NCI-H748 (cell line): ENCODE results near the gene CSTA.
"Not testable (repeated sequence)": the region's sequence is repeated elsewhere in the genome, so short reads cannot be mapped to it uniquely, and the experiment has no call there.

Source experiments
- DNase-seq: peaks from one replicate; lab custom pipeline; 2025; ENCODE audit not compliant: unreplicated experiment; lab: John Stamatoyannopoulos, UW

Gene CSTA

DNA sequence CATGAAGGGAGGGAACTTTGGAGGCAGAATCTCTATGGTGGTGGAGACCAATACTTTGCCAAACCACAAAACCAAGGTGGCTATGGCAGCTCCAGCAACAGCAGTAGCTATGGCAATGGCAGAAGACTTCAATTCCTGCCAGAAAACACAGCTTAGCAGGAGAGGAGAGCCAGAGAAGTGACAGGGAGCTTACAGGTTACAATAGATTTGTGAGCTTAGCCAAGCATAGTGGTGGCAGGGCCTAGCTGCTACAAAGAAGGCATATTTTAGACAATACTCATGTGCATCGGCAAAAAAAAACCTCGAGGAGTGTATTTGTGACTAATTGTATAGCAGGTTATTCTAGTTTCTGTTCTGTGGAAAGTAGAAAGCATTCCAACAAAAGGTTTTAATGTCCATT is 6.4 kb upstream of the CSTA start:
- DNase-seq: no peak

DNA sequence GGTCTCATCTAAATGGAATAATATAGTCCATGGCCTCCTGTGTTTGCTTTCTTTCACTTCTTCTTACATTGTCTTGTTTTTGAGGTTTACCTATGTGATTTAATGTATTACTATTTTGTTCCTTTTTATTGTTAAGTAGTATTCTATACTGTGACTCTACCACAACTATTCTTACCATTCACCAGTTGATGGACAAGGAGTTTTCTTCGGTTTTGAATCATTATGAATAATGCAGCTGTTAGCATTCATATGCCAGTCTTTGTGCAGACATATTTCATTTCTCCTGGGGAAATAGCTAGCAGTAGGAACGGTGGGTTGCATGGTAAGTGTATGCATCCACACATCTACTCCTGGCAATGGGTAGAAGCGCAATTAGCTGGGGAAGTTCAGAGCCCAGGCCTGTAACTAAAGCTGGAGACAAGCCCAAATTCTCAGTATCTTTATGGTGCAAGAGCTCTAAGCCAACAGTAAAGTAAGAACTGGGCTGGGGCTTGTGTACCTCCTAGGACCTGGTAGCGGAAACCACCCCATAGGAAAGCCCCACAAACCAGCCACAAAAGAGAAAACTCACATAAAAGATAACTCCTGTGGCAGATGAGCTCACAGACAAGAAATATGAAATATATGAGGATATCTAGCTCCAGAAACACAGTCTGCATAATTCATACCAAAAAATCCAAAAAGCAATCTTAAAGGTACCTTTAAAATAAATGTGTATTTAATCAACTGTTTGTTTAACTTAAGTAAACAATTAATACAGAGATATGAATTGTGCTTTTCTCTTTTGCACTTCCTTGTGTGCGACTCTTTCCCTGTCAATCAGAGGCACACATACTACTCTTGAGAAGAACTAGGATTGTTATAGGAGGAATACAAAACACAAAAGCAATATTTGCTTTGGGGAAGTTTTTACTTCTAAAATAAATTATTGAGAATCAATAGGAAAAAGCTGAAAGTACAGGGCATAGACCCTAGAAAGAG is 2.7 kb upstream of the CSTA start:
- DNase-seq: no peak

DNA sequence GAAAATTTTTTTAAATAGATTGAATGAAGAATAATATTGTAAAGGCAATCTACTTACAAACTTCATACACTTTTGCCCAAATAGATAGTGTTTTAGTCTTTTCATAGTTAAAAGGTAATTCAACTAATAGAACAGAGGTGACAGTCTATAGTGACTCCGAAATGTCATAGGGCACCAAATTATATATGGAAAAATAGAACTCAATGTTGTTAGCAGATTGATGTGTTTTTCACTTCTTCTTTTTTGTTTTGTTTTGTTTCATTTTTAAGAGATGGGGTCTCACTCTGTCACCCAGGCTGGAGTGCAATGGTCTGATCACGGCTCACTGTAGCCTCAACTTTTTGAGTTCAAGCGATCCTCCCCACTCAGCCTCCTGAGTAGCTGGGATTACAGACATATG is 721 bp downstream of the CSTA start:
- DNase-seq: no peak

DNA sequence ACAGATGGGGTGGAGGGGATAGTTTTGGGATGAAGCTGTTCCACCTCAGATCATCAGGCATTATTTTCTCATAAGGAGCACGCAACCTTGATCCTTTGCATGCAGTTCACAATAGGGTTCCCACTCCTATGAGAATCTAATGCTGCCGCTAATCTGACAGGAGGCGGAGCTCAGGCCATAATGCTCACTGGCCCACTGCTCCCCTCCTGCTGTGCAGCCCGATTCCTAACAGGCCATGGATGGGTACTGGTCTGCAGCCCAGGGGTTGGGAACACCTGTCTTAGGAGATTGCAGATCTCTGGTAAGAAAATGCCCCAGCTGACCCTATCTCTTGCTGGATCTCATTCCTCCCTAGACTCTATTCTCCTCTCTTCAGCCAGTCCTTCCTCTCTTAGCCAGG is 6.8 kb downstream of the CSTA start:
- no peak for DNase-seq

DNA sequence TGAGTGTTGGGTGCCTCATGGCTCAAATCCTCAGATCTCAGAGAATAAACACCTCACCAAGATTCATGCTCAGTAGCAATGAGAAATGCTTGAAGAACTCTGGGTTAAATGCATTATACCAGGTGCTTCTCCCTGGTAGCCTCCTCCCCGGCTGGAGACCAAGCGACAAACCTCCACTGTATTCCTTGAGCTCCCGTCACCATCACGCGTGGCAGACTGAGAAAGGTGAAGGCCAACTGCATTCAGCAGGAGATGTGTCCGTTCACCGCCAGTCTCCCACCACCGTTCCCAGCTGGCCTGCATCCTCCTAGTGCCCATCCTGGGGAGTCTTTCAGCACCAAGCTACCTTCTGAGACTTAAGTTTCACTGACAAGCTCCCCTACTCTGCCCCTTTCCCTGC is 7.5 kb downstream of the CSTA start:
- no peak for DNase-seq

DNA sequence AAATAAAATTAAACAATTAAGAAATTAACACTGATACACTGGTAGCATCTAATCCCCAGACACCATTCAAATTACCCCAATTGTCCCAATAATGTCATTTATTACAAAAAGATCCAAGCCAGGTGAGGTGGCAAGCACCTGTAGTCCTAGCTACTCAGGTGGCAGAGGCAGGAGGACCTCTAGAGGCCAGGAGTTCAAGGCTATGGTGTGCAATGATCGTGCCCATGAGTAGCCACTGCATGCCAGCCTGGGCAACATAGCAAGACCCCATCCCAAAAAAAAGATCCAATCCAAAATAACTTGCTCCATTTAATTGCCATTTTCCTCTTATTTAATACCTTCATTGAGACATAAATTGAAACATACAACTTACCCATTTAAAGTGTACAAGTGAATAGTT is 17.8 kb downstream of the CSTA start:
- DNase-seq: no peak

DNA sequence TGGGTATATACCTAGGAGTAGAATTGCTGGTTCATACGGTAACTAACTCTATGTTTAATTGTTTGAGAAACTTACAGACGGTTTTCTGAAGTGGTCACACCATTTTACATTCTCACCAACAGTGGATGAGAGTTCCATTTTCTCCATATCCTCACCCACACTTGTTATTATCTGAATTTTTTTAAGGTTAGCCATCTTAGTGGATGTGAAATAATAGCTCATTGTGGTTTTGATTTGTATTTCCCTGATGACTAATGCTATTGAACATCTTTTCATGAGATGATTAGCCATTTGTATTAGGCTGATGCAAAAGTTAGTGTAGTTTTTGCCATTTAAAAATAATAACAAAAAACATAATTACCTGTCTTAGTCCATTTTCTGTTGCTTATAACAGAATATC is 18.6 kb downstream of the CSTA start:
- DNase-seq: no peak

DNA sequence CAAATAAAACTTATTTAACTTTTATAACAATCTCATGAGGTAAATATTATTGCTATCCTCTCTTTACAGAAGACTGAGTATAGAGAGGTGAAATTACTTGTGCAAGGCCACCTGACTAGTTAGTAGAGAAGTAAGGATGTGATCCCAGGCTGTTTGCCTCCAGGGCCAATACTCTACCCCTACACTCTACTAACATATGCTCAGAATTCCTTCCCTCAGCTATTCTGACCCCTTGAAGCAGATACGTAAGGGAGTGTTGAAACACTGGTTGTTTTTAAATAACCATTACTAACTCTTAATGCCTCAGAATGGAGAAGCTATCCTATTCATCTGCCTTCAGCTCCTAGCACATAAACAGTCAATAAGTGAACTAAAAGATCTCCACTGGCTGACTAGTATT is 24.1 kb downstream of the CSTA start:
- no peak for DNase-seq

DNA sequence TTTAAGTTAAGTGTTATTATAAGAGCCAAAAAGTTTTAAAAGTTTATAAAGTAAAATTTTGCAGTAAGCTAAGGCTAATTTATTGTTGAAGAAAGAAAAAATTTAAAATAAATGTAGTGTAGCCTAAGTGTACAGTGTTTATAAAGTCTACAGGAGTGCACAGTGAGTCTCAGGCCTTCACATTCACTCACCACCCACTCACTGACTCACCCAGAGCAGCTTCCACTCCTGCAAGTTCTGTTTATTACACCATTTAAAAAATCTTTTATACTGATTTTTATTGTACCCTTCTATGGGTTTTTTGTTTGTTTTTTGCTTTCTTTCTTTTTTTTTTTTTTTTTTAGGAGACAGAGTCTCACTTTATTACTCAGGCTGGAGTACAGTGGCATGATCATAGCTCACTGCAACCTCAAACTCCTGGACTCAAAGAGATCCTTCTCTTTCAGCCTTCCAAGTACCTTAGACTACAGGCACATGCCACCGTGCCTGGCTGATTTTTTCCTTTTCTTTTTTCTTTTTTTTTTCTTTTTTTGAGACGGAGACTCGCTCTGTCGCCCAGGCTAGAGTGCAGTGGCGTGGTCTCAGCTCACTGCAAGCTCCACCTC is 25.9 kb downstream of the CSTA start:
- no peak for DNase-seq

DNA sequence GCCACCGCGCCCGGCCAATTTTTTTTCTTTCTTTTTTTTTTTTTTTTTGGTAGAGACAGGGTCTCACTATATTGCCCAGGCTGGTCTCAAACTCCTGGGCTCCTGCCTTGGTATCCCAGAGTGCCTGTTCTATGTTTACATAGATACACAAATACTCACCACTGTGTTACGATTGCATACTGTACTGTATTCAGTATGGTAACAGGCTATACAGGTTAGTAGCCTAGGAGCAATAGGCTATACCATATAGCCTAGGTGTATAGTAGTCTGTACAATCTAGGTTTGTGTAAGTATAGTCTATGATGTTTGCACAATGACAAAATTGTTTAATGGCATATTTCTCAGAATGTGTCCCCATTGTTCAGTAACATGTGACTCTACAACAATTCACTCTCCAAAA is 26.6 kb downstream of the CSTA start:
- peak; percentile 1 for DNase-seq

DNA sequence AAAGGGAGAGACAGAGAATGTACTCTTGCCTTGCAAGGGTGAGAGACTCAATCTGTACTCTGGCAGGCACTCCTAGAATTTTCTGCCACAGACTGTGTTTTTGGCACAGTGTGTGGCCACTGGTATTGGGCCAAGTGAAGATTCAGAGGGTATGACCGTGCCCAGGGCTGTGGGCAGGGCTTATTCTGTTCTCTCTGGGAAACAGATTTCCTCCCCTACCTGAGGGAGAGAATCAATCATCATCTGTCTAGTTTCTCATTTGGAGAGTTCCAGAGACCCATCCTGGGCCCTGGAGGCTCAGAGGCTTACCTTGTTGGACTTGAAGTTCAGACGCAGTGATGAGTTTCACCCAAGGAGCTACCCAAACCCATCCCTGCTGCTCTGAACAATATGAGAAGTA is 28.2 kb downstream of the CSTA start:
- DNase-seq: no peak

DNA sequence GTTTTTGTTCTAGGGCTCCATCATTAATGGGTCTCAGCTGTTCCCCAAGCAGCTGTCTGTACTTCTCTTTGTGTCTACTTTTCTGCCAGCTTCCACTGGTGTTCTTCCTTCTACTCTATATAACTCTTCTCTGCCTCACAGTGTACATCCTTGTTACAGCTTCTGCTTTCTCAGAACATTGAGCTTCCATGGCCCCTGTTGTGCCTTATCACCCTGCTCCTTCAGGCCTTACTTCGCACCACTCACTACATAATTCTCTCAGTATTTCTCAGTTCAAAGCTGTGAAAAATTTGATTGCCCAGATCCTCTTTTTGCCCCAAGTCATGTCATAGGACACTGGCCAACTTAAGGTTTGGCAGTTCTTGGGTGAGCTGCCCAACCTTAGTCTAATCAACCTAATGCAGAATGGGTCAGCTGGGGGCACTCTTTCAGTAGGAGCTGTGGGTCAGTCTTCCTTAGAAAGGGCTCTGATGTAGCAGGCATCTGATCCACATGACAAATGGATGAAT is 28.9 kb downstream of the CSTA start:
- DNase-seq: no peak

DNA sequence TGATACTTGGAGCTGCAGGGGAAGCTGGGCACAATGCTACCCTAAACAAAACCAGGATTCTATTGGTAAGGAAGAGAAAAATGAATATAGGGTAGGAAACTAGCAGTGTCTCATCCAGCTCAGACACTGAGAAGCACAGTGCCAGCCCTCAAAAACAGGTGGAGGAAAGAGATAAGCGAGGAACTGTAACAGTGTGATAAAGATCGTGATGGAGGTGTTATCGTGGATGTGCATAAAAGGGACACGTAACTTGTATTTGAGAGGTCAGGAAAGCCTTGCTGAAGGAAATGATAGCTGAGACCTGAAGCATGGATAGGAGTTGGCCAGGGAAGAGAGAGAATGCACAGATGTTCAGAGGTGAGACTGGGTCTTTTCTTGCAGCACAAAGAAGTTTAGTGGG is 30.6 kb downstream of the CSTA start:
- no peak for DNase-seq

DNA sequence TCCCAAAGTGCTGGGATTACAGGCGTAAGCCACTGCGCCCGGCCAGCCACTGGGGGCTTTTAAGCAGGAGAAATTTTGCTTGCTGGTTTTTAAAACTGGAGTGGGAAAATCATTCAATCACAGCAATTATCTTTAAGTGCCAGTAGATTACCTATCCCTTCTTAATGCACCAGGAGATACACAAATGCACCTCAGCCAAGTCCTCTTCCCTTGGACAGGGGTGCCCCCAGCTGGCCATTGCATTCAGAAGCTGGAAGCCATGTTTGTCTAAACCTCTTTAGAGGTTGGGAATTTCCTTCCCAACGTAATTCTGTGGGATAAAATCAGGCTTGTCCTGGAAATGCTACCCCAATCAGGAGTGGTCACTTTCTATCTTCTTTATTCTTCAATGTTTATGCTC is 31.4 kb downstream of the CSTA start:
- peak; percentile 71 for DNase-seq

DNA sequence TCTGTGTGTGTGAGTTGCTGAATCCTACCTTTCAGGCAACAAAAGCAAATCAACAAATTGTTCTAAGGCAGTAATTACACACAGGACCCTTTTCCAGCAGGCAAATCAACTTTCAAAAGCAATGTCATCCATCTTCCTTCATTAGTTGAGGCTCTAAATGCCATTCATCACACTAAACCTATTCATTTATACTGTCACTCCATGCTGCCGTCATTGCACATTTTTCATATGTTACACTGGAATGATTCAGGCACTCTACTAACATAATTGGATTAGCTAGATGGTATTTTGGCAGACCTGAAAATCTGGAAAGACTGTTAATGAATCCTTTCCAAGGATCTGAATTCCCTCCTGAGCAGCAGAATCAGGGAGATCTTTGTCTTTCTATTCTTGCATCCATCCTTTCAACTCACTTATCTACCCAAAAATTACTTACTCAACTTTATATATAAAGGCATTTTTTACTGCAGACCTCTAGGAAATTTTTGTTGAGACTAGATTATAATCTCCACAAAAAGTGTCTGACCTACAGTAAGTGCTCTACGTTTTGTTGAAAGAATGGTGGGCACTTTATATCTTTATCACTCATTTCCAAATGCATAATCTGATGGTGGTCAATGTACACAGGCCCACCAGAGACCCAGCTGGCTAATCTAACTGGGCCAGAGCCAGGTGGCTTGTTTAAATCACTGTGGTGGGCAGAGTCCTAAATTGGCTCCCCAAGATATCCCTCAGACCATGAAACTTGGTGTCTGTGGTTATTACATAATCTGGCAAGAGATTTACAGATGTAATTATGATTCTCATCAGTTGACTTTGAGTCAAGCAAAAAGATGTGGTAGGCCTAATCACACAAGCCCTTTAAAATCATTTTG is 33.0 kb downstream of the CSTA start:
- no peak for DNase-seq

DNA sequence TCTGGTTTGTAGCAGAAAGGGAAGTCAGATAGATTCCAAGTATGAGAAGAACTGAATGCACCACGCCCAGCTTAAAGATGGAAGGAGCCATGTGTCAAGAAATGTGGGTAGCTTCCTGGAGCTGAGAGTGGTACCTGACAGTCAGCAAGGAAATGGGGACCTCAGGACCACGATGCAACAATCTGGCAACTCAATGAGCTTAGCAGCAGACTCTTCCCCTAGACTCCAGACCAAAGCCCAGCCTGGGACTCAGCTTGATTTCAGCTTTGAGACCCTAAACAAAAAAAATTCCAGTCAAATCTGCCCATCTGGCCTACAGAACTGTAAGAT is 33.6 kb downstream of the CSTA start:
- DNase-seq: no peak

DNA sequence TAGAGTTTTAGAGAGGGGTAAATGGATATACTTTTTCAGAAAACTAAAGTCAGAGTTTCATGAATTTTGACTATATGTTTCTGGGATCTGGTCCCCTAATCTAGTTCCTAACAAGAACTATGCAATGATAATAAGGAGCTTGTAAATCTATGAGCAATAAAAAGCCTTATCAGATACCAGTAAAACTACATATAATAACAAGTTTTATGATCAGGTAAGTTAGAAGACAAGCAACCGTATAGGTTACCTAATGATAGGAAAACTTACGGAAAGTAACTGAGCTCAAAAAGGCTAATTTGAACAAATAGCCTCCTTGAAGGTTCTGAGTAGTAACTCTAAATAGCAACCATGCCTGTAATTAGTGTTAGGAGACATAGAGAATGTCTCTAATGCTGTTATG is 37.0 kb downstream of the CSTA start:
- DNase-seq: no peak

DNA sequence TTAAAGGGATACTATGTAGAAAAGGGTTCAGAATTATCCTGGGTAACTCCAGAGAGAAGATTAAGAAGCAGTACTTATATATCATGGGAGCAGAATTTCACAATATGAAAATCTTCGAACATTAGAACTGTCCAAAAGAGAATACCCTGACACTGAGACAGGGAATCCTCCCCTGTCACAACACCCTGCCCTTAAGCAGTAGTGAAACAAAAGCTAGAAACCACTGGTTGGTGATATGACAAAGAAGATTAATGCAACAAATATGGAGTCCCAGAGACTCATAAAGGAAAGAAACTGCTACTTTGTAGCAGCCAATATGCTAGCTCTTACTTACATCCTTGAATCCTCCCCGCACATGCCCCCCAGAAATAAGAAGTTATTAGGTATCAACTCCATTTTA is 39.4 kb downstream of the CSTA start:
- no peak for DNase-seq

DNA sequence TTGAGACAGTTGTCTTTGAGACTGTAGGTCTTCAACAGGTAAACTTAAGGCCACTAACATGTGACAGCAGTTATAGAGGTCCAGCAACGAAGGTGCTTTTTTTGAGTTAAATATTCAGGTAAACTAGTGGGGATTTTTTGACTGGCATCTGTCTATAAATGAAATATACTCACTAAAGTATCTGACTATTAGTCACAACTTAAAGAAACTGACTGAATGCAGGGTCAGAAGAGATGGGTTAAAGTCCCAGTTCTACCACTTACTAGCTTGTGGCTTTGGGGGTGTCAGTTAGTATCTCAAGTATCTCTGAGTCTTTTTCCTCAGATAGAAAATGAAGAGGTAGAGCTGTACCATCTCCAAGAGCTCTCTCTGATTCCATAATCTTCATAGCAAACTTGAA is 40.0 kb downstream of the CSTA start:
- DNase-seq: no peak

DNA sequence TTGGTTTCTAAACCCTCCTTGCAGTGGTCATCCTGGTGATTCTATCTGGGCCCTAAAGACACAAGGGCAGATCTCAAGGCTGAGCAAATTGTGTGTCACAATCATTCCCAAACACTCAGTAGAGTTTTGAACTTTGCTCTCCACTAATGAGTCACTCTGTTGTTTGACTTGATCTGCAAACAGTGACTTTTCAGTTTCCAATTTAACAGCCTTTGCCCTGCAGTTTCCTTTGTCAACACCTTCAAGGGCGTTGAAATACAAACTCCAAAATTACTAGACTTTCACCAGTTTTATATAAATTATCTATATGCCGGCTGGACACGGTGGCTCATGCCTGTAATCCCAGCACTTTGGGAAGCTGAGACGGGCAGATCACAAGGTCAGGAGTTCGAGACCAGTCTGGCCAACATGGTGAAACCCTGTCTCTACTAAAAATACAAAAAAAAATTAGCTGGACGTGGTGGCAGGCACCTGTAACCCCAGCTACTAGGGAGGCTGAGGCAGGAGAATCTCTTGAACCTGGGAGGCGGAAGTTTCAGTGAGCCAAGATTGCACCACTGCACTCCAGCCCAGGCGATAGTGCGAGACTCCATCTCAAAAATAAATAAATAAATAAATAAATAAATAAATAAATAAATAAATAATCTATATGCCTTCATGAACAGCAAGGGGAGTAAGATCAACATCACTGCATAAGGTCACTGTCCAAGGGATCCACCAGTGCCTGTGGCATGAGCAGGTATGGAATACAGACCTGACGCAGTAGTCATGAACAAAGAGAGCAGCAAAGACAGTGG is 40.7 kb downstream of the CSTA start:
- DNase-seq: not testable (repeated sequence)

DNA sequence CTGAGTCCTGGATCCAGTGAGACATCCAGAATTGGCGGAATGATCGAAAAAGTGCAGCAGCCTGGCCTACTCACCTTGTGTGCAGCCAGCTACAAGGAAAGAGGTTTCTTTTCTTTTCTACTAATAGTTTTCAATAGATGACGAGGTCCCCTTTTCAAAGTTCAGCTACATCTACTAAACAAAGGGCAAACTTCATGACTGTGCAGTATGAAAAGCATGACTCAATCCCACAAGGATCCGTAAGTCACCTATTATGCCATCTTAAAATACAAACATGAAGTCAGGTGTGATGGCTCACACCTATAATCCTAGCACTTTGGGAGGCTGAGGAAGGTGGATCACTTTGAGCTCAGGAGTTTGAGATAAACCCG is 41.3 kb downstream of the CSTA start:
- no peak for DNase-seq
